SK-N-SH treated with all-trans-retinoic acid at 6 μM for 48 hours (cell line): ENCODE results near the gene OR10Z1.

Experiments
- ATAC-seq: fragments of 200-7000 bp; cut with Tn5 transposase; 3 replicates; pipeline ENCODE4 v1.9.1; 2020; ENCODE audit warnings: mild to moderate bottlenecking, moderate library complexity
- ARNTL ChIP-seq: fragments of 450-650 bp; formaldehyde crosslinking; IDR thresholded peaks from 2 replicates; pipeline ENCODE4 v1.5.0; 2020; ENCODE audit warnings: low read depth, mild to moderate bottlenecking, moderate library complexity, borderline replicate concordance
- CSDC2 ChIP-seq: fragments of 250-450 bp; sonication (Bioruptor Pico); IDR thresholded peaks from 2 replicates; pipeline ENCODE4 v1.5.0; 2020; ENCODE audit warnings: mild to moderate bottlenecking, moderate library complexity
- ESRRG ChIP-seq: fragments of 250-450 bp; sonication (Bioruptor Pico); IDR thresholded peaks from 2 replicates; pipeline ENCODE4 v1.6.1; 2021; ENCODE audit warnings: mild to moderate bottlenecking
- GLIS3 ChIP-seq: fragments of 250-450 bp; sonication (Bioruptor Pico); IDR thresholded peaks from 2 replicates; pipeline ENCODE4 v1.5.0; 2020; ENCODE audit warnings: mild to moderate bottlenecking, moderate library complexity
- ISL1 ChIP-seq: fragments of 250-450 bp; sonication (Bioruptor Pico); IDR thresholded peaks from 2 replicates; pipeline ENCODE4 v2.1.2; 2022; ENCODE audit warnings: mild to moderate bottlenecking, moderate library complexity
- OSR1 ChIP-seq: fragments of 250-450 bp; sonication (Bioruptor Pico); IDR thresholded peaks from 2 replicates; pipeline ENCODE4 v1.8.0; 2022; ENCODE audit warnings: moderate library complexity, mild to moderate bottlenecking, inconsistent platforms
- PPARA ChIP-seq: fragments of 250-450 bp; sonication (Bioruptor Pico); IDR thresholded peaks from 2 replicates; pipeline ENCODE4 v1.5.0; 2020; ENCODE audit warnings: mild to moderate bottlenecking, borderline replicate concordance
- RARB ChIP-seq: fragments of 250-450 bp; sonication (Bioruptor Pico); IDR thresholded peaks from 2 replicates; pipeline ENCODE4 v1.8.0; 2021; ENCODE audit warnings: mild to moderate bottlenecking, moderate library complexity
- SNAI2 ChIP-seq: fragments of 250-450 bp; sonication (Bioruptor Pico); IDR thresholded peaks from 2 replicates; pipeline ENCODE4 v1.5.0; 2020; ENCODE audit warnings: mild to moderate bottlenecking, moderate library complexity
- TCF4 ChIP-seq: fragments of 250-450 bp; sonication (Bioruptor Pico); IDR thresholded peaks from 2 replicates; pipeline ENCODE4 v1.8.0; 2021; ENCODE audit warnings: mild to moderate bottlenecking, moderate library complexity, borderline replicate concordance
- ZFP3 ChIP-seq: fragments of 250-450 bp; sonication (Bioruptor Pico); IDR thresholded peaks from 2 replicates; pipeline ENCODE4 v1.5.0; 2020; ENCODE audit warnings: mild to moderate bottlenecking, moderate library complexity
- ZFP30 ChIP-seq: fragments of 450-650 bp; formaldehyde crosslinking; IDR thresholded peaks from 2 replicates; pipeline ENCODE4 v1.5.0; 2022; ENCODE audit warnings: mild to moderate bottlenecking, moderate library complexity
- ZNF565 ChIP-seq: fragments of 450-650 bp; formaldehyde crosslinking; conservative IDR thresholded peaks from 2 replicates; pipeline ENCODE4 v1.5.0; 2020; ENCODE audit warnings: low read depth, mild to moderate bottlenecking, moderate library complexity
- ZNF70 ChIP-seq: fragments of 450-650 bp; formaldehyde crosslinking; IDR thresholded peaks from 2 replicates; pipeline ENCODE4 v1.5.0; 2020; ENCODE audit warnings: mild to moderate bottlenecking, moderate library complexity
- ZNF8 ChIP-seq: fragments of 450-650 bp; formaldehyde crosslinking; IDR thresholded peaks from 2 replicates; pipeline ENCODE4 v1.5.0; 2020; ENCODE audit warnings: mild to moderate bottlenecking, moderate library complexity
- TF ChIP-seq, protein P1 (sequence below): fragments of 250-450 bp; sonication (Bioruptor Pico); IDR thresholded peaks from 2 replicates; pipeline ENCODE4 v1.5.1; 2021; ENCODE audit warnings: mild to moderate bottlenecking, moderate library complexity
- TF ChIP-seq, protein P2 (sequence below): fragments of 250-450 bp; sonication (Bioruptor Pico); IDR thresholded peaks from 2 replicates; pipeline ENCODE4 v1.5.0; 2020; ENCODE audit warnings: mild to moderate bottlenecking, moderate library complexity
- TF ChIP-seq, protein P3 (sequence below): fragments of 250-450 bp; sonication (Bioruptor Pico); IDR thresholded peaks from 2 replicates; pipeline ENCODE4 v1.5.1; 2020; ENCODE audit warnings: low read depth, mild to moderate bottlenecking, moderate library complexity
- TF ChIP-seq, protein P4 (sequence below): fragments of 250-450 bp; sonication (Bioruptor Pico); IDR thresholded peaks from 2 replicates; pipeline ENCODE4 v1.8.0; 2020; ENCODE audit warnings: mild to moderate bottlenecking, moderate library complexity, borderline replicate concordance

The OR10Z1 gene

DNA sequence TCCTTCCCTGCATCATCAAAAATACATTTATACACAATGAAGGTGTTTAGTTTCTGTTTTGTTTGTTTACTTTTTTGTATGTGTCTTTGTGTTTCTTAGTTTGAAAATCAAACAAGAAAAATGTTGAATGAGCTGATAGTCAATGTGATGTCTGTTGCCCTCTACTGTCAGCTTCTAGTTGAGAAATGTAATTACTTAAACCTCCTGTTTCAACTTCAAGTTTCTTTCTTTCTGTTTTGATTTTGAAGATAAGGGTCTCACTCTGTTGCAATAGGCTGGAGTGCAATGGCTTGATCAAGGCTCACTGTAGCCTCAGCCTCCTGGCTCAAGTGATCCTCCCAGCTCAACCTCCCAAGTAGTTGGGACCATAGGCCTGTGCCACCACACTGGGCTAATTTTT is 44.0 kb downstream of the OR10Z1 start:
- no peak for TF ChIP-seq ZNF565
- no peak for TF ChIP-seq ZNF8 (CRISPR knock-in tag)
- no peak for TF ChIP-seq GLIS3 (CRISPR knock-in tag)
- no peak for TF ChIP-seq SNAI2 (CRISPR knock-in tag)
- TF ChIP-seq PPARA, result no peak
- no peak for TF ChIP-seq ZFP30
- TF ChIP-seq, protein P1, sequence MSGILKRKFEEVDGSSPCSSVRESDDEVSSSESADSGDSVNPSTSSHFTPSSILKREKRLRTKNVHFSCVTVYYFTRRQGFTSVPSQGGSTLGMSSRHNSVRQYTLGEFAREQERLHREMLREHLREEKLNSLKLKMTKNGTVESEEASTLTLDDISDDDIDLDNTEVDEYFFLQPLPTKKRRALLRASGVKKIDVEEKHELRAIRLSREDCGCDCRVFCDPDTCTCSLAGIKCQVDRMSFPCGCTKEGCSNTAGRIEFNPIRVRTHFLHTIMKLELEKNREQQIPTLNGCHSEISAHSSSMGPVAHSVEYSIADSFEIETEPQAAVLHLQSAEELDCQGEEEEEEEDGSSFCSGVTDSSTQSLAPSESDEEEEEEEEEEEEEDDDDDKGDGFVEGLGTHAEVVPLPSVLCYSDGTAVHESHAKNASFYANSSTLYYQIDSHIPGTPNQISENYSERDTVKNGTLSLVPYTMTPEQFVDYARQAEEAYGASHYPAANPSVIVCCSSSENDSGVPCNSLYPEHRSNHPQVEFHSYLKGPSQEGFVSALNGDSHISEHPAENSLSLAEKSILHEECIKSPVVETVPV, result no peak
- TF ChIP-seq CSDC2 (CRISPR knock-in tag), result no peak
- TF ChIP-seq, protein P2, sequence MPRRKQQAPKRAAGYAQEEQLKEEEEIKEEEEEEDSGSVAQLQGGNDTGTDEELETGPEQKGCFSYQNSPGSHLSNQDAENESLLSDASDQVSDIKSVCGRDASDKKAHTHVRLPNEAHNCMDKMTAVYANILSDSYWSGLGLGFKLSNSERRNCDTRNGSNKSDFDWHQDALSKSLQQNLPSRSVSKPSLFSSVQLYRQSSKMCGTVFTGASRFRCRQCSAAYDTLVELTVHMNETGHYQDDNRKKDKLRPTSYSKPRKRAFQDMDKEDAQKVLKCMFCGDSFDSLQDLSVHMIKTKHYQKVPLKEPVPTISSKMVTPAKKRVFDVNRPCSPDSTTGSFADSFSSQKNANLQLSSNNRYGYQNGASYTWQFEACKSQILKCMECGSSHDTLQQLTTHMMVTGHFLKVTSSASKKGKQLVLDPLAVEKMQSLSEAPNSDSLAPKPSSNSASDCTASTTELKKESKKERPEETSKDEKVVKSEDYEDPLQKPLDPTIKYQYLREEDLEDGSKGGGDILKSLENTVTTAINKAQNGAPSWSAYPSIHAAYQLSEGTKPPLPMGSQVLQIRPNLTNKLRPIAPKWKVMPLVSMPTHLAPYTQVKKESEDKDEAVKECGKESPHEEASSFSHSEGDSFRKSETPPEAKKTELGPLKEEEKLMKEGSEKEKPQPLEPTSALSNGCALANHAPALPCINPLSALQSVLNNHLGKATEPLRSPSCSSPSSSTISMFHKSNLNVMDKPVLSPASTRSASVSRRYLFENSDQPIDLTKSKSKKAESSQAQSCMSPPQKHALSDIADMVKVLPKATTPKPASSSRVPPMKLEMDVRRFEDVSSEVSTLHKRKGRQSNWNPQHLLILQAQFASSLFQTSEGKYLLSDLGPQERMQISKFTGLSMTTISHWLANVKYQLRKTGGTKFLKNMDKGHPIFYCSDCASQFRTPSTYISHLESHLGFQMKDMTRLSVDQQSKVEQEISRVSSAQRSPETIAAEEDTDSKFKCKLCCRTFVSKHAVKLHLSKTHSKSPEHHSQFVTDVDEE, result no peak
- TF ChIP-seq, all 23 proteins: peak for 0
- ATAC-seq, result no peak

DNA sequence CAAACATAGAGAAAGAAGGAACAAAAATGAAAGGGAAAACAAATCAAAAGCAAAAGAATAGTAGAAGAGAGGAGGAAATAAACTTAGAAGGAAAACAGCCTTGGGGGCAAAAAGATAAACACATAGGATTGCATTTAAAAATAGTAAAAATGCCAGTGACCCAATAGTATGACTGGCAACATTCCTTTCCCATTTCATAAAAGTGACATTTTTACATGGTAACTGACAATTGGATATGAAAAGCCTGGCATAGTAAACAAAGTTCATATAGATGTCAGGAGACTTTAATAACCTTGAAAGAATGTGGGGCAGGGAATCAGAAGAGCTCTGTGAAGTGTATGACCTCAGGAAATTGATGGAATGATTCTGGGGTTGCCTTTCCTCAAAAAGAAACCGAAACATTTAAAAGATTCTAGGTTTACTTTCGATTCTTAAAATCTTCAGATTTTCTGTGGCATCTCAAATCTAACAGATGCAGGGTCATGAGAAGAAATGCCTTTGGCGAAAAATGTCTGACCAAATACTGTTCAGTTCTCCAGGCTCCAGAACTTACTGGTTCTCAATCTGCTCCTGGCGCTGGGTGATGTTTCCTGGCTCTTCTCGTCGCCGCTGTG is 47.8 kb downstream of the OR10Z1 start:
- TF ChIP-seq ZNF8 (CRISPR knock-in tag) (no peak), OSR1 (CRISPR knock-in tag) (no peak)
- TF ChIP-seq, protein P2, result no peak
- TF ChIP-seq, protein P3, sequence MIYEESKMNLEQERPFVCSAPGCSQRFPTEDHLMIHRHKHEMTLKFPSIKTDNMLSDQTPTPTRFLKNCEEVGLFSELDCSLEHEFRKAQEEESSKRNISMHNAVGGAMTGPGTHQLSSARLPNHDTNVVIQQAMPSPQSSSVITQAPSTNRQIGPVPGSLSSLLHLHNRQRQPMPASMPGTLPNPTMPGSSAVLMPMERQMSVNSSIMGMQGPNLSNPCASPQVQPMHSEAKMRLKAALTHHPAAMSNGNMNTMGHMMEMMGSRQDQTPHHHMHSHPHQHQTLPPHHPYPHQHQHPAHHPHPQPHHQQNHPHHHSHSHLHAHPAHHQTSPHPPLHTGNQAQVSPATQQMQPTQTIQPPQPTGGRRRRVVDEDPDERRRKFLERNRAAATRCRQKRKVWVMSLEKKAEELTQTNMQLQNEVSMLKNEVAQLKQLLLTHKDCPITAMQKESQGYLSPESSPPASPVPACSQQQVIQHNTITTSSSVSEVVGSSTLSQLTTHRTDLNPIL (CRISPR knock-in tag), result no peak
- ATAC-seq, result peak; percentile 79

DNA sequence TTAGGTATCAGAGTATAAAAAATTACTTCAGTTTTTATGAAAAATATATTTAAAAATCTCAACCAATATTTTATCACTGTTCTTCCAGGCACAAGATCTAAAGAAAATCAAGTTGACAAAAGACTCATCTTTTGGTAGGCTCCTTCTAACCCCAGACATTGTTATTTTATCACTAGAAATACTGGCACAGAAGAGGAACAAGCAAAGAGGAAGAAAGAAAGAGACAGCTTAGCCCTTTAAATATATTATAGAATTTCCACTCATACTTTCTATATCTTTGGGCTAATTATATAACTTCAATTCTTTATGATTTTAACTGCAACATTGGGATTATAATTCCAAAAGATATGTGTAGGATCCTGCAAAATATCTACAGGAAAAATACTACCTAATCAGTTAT is 49.0 kb downstream of the OR10Z1 start:
- no peak for ATAC-seq
- no peak for TF ChIP-seq ZNF8 (CRISPR knock-in tag)
- no peak for TF ChIP-seq TCF4 (CRISPR knock-in tag)
- TF ChIP-seq ZNF565, result no peak

DNA sequence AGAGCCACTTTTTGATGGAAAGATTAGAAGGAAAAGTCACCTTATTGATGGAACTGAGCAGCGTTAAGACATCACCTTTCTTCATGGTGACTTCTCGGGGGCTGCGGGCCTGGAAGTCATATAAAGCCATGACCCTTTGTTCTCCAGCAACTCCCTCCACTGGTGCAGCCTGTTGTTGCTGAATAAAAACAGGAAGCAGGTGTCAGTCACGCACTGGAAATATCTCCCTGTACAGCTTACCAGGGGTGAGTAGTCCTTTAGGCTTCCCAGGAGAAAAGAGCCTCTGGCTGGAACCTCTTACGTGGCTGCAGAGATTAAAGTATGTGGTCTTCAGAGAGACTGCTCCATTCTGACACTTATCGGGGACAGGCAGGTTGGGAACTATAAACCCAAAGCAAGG is 49.5 kb downstream of the OR10Z1 start:
- no peak for ATAC-seq
- TF ChIP-seq, protein P2, result no peak
- TF ChIP-seq RARB (no peak), ZNF70 (CRISPR knock-in tag) (no peak), ZFP30 (no peak), ESRRG (CRISPR knock-in tag) (no peak), ZNF565 (no peak), ZFP3 (CRISPR knock-in tag) (no peak), ISL1 (CRISPR knock-in tag) (no peak), ARNTL (CRISPR knock-in tag) (no peak), PPARA (no peak)
- TF ChIP-seq, protein P4, sequence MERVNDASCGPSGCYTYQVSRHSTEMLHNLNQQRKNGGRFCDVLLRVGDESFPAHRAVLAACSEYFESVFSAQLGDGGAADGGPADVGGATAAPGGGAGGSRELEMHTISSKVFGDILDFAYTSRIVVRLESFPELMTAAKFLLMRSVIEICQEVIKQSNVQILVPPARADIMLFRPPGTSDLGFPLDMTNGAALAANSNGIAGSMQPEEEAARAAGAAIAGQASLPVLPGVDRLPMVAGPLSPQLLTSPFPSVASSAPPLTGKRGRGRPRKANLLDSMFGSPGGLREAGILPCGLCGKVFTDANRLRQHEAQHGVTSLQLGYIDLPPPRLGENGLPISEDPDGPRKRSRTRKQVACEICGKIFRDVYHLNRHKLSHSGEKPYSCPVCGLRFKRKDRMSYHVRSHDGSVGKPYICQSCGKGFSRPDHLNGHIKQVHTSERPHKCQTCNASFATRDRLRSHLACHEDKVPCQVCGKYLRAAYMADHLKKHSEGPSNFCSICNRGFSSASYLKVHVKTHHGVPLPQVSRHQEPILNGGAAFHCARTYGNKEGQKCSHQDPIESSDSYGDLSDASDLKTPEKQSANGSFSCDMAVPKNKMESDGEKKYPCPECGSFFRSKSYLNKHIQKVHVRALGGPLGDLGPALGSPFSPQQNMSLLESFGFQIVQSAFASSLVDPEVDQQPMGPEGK, result no peak
- TF ChIP-seq, protein P3 (CRISPR knock-in tag), result no peak
- TF ChIP-seq, protein P1, result no peak
